ENCODE measurements around the gene PTK6.

The PTK6 gene

DNA sequence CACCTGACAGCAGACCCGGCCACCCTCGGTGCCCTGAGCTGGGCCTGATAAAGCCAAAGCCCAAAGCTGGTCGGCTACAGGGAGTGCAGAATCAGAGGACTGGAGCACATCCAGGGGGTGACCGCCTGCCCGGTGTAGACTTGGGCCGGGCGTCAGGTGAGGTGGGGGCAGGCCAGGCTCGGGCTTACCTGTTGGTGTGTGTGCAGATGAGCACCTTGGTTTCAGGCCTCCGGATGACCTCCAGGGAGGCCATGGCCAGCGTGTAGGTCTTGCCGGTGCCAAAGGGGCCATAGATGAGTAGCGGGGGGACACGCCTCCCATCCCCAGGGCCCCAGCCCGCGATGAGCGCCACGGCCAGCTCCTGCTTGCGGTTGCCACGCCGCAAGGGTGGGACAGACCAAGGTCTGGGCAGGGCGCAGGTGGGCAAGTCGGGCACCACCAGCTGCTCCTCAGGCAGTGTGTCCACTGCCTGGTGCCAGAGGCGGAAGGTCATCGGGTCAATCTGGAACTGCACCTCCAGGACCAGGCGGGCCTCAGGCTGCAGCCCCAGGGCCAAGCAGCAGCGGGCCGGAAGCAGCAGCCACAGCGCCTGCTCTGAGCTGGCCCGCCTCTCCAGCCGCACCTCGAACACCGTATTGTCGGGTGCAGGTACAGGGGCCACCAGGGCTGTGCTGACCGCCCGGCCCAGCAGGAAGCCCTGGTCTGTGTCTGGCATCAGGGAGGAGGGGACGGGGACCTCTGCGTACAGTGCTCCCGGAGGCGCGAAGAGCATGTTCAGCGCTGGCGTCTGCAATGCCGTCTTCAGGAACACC, 31.2 kb upstream of the PTK6 start:
- no peak for TF ChIP-seq CTCF (conservative IDR thresholded peaks at IDR 0.05; ENCODE audit: low read depth, low read length)
- no peak overlapping the region for H3K4me3 ChIP-seq (ENCODE audit: low read length)
- no peak for DNase-seq (ENCODE audit: low read depth)

- H3K4me3 ChIP-seq (ENCODE audit: low read length) = no peak overlapping the region
- no peak for TF ChIP-seq CTCF (conservative IDR thresholded peaks at IDR 0.05; ENCODE audit: low read depth, low read length)
- DNase-seq (ENCODE audit: low read depth) = no peak
These were observed 30.4 kb upstream of the PTK6 start for GRCh38 chr20:63567386-63568169.

- no peak for TF ChIP-seq CTCF (conservative IDR thresholded peaks at IDR 0.05; ENCODE audit: low read depth, low read length)
- DNase-seq (ENCODE audit: low read depth) = no peak
- no peak overlapping the region for H3K4me3 ChIP-seq (ENCODE audit: low read length)
These were observed 29.9 kb upstream of the PTK6 start for GRCh38 chr20:63567136-63567385.

DNA sequence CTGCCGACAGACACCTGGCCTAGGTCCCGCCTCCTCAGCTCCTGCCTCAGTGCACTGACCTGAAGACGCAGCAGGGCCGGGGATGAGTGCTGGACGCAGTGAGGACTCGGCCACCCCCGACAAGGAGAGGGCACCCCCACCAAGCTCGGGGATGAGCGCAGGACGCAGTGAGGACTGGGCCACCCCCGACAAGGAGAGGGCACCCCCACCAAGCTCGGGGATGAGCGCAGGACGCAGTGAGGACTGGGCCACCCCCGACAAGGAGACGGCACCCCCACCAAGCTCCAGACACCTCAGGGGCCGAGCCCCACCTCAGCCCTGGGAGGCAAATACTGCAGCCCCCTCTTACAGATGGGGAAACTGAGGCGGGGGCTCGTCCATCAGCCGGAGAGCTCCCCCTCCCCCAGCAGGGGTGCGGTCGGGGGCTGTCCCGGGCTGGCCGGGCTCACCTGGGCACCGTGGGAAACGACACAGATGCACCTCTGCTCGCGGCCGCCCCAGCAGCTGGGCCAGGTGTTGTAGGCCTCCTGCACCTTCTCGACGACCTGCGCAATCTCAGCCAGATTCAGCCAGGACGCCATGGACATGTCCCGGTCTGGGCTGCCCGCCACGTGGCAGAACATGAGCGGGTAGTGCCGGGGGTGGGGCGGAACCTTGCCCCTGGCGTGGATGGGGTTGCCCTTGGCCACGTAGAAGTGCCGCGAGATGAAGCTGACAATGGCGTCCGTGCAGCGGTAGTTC, 29.4 kb upstream of the PTK6 start:
- DNase-seq (ENCODE audit: low read depth) = no peak
- TF ChIP-seq CTCF (conservative IDR thresholded peaks at IDR 0.05; ENCODE audit: low read depth, low read length) = no peak
- H3K4me3 ChIP-seq (ENCODE audit: low read length) = no peak overlapping the region

- no peak overlapping the region for H3K4me3 ChIP-seq (ENCODE audit: low read length)
- no peak for TF ChIP-seq CTCF (conservative IDR thresholded peaks at IDR 0.05; ENCODE audit: low read depth, low read length)
- DNase-seq (ENCODE audit: low read depth) = no peak
These were observed 28.6 kb upstream of the PTK6 start for GRCh38 chr20:63565699-63566335.

DNA sequence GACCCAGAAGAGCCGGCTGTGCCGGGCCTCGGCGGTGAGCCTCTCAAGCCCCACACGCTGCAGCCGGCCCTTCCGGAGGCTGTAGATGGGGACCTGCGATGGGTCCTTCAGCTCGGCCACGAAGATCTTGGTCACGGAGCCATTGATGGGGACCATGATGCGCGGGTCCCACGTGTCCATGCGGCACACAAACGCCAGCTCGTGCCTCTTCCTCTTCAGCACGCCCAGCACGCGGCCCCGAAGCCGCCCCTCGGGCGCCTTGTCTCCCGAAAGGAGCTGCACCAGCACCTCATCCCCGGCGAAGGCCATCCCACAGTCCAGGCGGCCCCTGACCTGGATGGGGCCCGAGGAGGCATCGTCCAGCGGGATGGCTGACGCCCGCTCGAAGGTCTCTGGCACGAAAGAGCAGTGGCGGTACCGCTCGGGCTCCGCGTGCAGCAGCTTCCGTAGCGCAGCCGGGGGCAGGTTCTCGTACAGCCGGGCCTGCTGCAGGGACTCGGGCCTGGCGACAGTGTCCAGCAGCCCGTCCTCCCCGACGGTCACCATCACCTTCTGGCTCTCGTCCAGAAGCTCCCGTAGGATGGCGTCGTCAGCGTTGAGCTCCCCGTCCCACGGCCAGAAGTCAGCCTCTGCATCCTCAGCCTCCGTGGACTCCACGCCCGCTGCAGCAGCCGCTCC, 28.0 kb upstream of the PTK6 start:
- no peak overlapping the region for H3K4me3 ChIP-seq (ENCODE audit: low read length)
- no peak for DNase-seq (ENCODE audit: low read depth)
- no peak for TF ChIP-seq CTCF (conservative IDR thresholded peaks at IDR 0.05; ENCODE audit: low read depth, low read length)
